Lung microvascular endothelial cell (primary cell): ENCODE measurements around the gene WNT3A. TPM values are rescaled to one million over a fixed set of nuclear protein-coding genes. Genes with fewer than 3 reads are reported as not detected.

ENCODE experiments used
- DNase-seq, 2 donors: peaks; one replicate each; pipeline versions ENCODE4 v3.0.0 to v3.0.0-alpha.2; 2010; ENCODE audit warnings: low read depth in 2 of 2
- total RNA-seq: library from RNA; depleted of rRNA; stranded (reverse); fragments of >200 nt; gene quantifications from 2 replicates; pipeline ENCODE4 v1.2.1, GENCODE V29; 2014

WNT3A gene
- total RNA-seq, 1 donor from 2014 or later = not detected

DNA sequence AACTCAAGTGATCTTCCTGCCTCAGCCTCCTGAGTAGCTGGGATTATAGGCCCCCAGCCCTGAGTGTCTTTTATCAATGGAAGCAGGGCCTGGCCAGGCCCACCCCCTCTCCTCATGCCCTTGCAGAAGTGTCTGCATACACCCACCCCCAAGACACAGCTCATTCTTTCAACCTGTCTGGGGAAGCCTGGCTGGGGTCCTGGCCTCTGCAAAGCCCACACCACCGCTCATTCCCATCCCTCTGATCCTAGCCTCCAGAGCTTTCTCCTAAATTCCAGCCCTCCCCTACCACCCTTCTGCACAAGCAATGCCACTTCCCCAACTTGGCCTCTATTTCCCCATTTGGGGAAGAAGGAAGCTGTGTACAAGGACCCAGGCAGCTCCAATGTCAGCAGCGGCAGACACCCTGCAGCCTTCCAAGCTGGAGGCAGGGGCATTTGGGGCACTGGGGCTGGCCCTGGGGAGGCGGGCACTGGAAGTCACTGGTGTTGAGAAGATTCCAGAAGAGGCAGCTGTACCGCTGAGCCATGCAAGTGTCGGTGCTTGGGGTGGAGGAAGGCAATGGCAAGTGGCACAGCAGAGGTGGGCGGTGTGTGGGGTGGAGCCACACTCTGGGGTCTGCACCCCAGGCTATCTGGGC lies 42.0 kb downstream of the WNT3A start:
- DNase-seq = no peak

DNA sequence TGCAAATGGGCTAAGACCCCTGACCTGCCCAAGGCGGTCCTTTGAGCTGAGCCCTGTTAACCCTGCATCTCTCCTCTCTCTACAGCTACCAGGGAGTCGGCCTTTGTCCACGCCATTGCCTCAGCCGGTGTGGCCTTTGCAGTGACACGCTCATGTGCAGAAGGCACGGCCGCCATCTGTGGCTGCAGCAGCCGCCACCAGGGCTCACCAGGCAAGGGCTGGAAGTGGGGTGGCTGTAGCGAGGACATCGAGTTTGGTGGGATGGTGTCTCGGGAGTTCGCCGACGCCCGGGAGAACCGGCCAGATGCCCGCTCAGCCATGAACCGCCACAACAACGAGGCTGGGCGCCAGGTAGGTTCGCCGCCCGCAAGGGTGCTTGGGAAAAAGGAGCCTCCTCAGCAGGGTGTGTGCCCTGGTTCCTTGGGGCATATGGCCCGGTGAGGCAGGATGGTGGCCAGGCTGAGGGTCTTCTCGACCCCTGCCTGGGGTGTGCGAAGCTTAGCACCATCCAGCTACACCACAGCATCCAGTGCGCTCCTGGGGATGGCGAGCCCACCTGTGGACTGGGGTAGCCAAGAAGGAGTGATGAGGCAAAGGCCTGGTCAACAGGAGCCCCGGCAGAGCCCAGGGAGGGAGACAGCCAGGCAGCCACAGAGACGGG lies 43.9 kb downstream of the WNT3A start:
- no peak for DNase-seq

DNA sequence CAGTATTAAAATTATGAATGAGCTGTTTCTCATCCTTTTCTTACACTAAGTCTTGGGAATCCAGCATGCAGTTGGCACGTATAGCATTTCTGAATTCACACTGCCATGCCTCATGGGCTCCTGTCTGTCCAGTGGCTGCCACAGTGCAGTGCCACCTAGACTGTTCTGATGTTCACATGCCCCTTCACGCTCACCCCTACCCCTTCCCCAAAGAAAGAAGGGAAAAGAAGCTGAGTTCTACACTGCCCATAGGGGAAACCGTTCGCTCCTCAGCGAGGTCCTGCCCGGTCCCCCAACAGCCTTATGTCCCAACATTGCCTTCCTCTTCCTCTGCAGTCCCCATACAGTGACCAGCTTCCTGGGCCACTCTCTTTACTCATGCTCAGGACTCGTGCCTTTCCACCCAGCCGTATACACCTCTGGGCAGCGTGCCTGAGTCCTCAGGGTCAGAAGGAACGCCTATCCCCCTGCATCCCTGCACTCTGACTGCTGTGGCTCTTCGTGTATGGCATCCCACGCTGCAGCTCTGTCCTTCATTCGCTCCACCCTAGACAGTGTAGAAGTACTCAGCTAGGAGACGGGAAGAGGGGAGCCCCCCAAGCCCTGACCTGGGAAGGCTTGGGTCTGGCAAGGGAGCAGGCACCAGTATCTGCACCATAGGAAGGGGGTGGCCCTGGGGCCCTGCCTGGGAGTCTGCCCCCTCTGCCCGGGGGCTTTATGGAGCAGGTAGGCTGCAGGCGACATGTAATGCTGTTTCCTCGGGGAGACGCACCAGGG lies 51.6 kb downstream of the WNT3A start:
- no peak for DNase-seq

DNA sequence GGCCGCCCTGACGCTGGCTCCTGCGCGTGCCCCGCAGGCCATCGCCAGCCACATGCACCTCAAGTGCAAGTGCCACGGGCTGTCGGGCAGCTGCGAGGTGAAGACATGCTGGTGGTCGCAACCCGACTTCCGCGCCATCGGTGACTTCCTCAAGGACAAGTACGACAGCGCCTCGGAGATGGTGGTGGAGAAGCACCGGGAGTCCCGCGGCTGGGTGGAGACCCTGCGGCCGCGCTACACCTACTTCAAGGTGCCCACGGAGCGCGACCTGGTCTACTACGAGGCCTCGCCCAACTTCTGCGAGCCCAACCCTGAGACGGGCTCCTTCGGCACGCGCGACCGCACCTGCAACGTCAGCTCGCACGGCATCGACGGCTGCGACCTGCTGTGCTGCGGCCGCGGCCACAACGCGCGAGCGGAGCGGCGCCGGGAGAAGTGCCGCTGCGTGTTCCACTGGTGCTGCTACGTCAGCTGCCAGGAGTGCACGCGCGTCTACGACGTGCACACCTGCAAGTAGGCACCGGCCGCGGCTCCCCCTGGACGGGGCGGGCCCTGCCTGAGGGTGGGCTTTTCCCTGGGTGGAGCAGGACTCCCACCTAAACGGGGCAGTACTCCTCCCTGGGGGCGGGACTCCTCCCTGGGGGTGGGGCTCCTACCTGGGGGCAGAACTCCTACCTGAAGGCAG lies 52.3 kb downstream of the WNT3A start:
- DNase-seq = no peak

DNA sequence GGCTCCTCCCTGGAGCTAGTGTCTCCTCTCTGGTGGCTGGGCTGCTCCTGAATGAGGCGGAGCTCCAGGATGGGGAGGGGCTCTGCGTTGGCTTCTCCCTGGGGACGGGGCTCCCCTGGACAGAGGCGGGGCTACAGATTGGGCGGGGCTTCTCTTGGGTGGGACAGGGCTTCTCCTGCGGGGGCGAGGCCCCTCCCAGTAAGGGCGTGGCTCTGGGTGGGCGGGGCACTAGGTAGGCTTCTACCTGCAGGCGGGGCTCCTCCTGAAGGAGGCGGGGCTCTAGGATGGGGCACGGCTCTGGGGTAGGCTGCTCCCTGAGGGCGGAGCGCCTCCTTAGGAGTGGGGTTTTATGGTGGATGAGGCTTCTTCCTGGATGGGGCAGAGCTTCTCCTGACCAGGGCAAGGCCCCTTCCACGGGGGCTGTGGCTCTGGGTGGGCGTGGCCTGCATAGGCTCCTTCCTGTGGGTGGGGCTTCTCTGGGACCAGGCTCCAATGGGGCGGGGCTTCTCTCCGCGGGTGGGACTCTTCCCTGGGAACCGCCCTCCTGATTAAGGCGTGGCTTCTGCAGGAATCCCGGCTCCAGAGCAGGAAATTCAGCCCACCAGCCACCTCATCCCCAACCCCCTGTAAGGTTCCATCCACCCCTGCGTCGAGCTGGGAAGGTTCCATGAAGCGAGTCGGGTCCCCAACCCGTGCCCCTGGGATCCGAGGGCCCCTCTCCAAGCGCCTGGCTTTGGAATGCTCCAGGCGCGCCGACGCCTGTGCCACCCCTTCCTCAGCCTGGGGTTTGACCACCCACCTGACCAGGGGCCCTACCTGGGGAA lies 53.0 kb downstream of the WNT3A start:
- peak in 1 of 2 donors; percentile 61 for DNase-seq

DNA sequence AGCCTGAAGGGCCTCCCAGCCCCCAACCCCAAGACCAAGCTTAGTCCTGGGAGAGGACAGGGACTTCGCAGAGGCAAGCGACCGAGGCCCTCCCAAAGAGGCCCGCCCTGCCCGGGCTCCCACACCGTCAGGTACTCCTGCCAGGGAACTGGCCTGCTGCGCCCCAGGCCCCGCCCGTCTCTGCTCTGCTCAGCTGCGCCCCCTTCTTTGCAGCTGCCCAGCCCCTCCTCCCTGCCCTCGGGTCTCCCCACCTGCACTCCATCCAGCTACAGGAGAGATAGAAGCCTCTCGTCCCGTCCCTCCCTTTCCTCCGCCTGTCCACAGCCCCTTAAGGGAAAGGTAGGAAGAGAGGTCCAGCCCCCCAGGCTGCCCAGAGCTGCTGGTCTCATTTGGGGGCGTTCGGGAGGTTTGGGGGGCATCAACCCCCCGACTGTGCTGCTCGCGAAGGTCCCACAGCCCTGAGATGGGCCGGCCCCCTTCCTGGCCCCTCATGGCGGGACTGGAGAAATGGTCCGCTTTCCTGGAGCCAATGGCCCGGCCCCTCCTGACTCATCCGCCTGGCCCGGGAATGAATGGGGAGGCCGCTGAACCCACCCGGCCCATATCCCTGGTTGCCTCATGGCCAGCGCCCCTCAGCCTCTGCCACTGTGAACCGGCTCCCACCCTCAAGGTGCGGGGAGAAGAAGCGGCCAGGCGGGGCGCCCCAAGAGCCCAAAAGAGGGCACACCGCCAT lies 53.8 kb downstream of the WNT3A start:
- DNase-seq = no peak

DNA sequence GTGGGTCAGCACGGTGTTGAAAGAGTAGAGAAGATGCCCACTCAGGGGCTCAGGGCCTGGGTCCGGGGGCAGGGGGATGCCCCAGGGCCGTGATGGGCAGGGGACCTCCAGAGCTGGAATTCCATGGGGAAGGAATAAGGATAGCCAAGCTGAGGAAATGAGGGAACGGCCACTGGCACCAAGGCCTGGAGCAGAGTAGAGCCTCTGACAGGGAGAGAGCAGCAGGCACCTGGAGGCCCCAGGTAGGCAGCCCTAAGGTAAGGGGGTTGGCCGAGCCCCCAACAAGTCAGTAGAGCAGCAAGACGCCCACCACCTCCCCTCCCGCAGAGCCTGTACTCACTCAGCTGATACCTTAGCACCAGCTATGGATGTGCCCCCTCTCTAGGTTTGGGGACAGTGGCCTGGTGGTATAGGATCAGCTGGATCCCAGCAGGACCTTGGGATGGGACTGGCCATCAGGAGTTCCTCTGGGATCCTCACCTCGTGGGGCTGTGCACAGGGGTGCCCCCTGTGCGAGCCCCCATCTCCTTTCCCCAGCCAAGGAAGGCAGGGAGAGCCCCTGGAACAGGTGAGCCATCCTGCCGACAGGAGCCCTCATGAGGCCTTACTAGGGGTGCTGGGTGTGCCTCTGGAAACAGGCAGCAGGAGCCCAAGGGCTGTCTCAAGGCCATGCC lies 54.8 kb downstream of the WNT3A start:
- DNase-seq = no peak

DNA sequence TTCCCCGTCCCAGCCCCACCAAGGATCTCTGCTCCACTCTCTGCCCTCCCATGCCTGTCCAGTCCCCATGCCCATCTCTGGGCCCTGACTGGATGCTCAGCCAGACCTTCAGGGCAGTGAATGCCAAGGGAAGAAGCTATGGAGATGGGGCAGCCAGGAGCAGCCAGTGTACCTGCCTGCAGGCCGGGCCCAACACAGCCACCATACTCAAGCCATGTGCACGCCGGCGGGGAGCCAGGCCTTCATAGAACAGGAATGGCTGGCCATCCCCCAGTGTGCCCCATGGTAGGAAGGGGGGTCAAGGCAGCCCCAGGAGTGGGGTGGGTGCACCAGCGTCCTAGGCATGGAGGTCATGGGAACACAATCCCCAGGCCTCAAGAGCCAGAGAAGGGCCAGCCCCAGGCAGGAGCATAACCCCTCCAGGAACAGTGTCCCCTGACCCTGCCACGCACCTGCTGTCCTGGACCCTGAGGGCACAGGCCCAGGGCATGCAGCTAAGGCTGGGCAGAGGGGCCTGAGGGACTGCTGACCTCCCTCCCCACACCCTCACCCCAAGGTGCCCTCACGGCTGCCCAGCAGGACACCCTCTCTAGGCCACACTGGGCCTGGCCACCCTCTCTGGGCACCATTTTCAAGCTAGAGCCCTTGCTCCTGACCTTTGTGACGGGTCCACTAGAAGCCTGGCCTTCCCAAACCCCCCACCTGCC lies 55.4 kb downstream of the WNT3A start:
- no peak for DNase-seq

DNA sequence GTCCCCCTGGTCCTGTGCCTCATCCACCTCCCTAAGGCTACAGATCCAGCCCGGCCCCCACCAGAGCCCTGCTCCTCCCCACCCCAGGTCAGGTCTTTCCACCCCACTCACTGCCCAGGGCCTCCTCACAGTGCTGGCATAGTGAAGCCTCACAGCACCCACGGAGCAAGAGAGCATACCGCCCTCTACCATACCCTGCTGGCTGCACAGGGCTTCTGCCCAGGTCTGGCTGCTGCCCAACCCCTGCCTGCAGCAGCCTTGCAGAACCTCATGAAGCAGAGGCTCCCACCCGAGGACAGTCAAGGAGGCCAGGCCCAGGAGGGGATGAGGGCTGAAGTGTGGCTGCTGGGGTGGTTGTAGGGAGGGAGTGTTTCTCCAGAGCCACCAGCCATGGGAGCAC lies 56.0 kb downstream of the WNT3A start:
- DNase-seq = no peak

DNA sequence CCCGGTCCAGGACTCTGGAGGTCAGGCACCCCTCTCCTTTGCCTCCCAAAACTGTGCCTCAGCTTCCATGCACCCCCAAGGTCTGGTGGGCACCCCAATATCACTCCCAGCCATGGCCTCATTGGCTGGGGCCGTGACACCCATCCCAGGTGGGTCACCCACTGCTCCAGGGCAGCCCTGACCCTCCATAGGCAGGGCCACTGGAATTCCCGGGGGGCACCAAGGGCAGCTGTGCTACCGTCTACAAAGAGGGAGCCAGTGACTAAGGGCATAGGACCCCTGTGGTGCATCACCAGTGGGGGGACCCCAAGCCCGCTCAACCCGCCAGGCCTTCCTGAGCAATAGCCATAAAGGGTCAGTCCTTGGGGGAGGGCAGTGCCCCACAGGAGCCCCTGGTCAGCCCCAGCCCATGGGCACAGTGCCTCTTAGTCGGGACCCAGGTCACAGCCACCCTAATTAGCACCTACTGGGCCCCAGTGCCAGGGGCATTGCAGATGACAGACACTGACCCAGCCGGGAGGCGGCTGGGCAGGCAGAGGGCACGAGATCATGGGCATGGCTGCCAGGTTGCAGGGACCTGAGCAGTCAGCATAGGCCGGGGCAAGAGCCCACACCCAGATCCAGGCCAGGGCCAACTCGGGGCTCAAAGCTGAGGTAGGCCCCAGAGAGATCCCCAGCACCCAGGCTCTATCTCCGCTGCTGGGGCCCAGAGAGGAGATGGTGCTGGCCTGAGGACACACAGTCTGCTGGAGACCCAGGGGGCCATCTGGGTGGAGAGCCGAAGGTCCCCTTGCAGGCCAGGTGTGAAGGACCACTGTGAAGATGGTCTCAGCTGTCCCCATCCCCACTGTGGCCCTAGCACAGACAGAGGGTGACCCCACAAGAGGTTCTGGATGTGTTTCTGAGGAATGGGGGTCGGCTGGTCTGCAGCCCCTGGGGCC lies 56.7 kb downstream of the WNT3A start:
- DNase-seq = no peak

DNA sequence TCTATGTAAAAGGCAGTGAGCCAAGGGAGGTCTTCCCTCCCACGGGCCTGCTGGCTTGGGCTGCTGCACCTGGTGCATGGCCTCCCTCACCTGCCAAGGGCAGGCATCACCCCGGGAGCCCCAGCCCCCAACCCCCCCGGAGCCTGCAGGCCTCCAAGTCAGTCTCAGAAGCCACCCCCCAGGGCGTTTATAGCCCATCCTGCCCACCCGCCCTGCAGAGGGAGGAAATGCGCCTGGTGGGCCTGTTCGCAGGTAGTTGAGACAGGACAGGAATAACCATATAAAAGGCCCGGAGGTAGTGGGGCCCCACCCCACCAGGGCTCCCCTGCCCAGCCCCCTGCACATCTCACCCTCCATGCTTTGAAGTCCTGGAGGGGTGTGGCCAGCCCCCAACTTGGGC lies 57.5 kb downstream of the WNT3A start:
- no peak for DNase-seq

DNA sequence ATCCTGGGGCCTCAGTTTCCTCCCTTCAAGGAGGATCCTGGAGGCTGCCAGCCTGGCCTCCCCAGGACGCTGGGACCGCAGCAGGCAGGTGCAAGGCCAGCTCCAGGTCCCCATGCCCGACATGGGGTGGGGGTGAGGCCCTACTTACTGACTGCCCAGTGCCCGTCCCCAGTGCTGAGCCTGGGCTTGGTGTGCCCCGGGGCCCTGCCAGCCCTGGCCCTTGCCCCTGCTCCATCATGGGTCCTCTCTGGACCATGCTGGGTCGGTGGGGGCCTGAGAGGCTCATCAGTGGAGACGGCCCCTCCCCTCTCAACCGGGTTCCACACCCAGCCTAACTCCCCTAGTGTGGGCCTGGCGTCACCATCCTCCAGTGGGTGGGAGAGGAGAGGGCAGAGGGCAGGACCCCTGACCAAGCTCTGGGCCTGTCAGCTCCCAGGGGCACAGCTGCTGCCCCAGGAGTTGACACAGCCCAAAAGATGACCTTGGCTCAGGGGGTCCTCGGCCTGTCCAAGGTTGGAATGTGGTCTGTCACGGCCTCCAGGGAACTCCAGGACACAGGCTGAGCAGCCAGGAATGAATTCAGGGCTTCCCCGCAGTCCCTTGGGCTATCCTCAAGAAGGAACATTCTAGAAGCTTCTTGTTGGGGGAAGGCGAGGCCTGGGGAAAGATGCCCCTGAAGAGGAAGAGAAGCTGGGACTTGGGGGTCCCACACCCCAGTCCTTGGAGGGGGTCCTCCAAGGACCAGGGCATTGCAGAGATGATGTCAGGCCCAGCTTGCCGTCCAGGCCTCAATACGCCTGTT lies 58.1 kb downstream of the WNT3A start:
- DNase-seq = no peak

DNA sequence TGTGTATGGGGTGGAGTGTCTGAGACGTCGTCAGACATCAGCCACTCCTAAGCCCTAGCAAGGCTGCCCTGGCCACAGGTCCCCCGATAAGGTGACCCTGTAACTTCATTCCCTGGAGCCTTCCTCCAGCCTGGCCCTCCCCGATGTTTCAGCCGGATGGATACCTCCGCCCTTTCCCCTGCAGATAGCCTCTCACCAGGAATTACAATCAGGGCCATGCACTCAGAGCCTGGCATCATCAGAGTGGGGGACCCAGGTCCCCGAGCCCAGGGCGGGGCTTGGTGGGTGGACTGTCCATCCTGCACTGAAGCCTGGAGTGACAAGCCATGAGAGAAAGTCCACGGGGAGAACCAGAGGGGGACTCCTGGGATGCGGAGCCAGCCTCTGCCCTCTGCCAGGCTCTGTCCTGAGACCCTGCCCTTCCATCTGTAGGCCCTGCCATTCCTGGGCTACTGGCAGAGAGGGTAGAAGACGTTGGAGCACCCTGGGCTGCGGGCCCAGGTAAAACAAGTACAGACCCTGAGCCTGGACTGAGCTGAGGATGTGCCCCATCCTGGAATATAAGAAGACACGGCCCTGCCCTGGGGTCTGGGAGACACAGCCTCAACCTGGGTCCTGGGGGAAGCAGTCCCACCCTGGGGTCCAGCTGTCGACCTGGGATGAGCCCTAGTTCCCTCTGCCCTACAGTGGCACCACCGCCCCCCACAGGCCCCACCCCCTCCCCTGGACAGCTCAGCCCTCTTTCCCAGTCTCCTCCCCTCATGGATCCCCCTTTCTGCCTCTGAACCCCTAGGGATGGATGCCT lies 58.9 kb downstream of the WNT3A start:
- DNase-seq = no peak

DNA sequence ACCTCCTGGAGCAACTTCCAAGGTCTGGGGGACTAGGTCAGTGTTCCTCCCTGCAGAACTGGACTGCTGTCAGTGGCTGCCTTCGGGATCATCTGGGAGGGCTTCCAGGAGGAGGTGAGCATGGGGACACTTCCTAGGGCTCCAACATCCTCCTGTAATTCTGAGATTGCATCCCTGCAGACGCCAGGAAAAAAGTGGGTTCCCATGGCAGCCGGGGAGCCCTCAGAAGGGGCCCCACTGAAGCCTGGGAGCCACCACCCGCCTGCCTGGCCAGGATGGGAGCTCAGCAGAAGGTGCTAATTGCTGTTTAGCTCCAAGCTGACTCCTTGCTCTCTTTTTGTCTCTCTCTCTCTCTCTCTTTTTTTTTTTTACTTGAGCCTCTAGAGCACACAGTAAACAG lies 59.6 kb downstream of the WNT3A start:
- DNase-seq = no peak

DNA sequence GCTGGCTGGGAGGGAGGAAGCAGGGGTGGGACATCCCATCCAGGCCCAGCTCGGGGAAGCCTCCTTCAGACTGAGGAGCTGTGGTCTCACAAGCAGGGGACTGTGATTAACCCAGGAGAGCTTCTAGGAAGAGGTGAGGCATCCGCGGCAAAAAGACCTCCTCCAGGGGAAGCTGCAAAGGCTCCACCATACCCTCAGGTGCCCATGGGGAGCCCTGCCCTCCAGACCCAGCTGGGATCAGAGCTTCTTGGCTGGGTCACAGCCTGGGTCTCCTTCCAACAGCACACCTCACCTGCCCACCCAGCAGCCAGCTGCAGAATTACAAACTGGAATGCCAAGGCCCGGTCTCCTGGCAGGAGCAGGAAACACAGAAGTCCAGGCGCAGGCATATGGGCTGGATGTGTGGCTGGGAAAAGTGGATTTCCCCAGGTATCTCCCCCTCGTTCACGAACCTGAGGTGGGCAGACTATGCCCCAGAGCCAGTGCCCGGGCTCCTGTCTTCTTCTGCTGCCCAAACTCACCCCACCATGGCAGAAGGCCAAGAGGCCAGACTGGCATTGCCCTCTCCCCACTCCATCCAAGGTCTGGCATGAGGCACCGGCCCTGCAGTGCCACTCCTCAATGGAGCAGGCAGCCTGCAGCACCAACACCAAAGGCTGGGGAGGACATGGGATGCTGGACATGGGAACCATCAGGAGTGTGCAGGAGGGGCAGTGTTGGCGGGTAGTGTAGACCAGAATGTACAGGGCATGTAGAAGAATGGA lies 60.3 kb downstream of the WNT3A start:
- DNase-seq = no peak

DNA sequence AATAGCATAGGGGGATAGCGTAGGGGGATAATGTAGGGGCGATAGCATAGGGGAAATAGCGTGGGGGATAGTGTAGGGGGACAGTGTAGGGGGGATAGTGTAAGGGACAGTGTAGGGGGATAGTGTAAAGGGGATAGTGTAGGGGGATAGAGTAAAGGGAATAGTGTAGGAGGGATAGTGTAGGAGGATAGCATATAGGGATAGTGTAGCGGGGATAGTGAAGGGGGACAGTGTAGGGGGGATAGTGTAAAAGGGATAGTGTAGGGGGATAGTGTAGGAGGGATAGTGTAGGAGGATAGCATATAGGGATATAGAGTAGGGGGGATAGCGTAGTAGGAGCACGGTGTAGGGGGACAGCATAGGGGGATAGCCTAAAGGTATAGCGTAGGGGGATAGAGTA lies 61.6 kb downstream of the WNT3A start:
- DNase-seq = no peak
